ENCODE results near the gene IRAK1BP1. TPM values are rescaled to one million over a fixed set of nuclear protein-coding genes. Genes with fewer than 3 reads are reported as not detected.

IRAK1BP1 gene
- total RNA-seq, 1 experiment from 2014 or later: 1.8 TPM

GRCh38 chr6:78942446-78942845 lies 75.1 kb downstream of the IRAK1BP1 start:
- H3K27ac Mint-ChIP-seq (ENCODE audit: unreplicated experiment): no peak overlapping the region
- no peaks in the 10 kb centered on the region for H3K9me3 ChIP-seq
- H3K36me3 ChIP-seq (ENCODE audit: control insufficient read depth, insufficient read depth, low read length): no peaks in the 10 kb centered on the region
- no peak overlapping the region for H3K4me3 ChIP-seq (ENCODE audit: low read depth, low read length)
- DNase-seq: no peak
- H3K36me3 Mint-ChIP-seq (ENCODE audit: insufficient read depth, unreplicated experiment): peaks cover 63% of the 10 kb centered on the region
- BruUV-seq (replicated peaks): no TSS peak
- H3K9me3 Mint-ChIP-seq (ENCODE audit: unreplicated experiment): no peaks in the 10 kb centered on the region
- no peaks in the 10 kb centered on the region for H3K4me1 ChIP-seq
- intact Hi-C loops (cut with micrococcal nuclease; ENCODE audit: unreplicated experiment): no loop called here
- ChIA-PET CTCF (no interaction called here), POLR2A (no interaction called here)
- H3K4me1 Mint-ChIP-seq (ENCODE audit: low read depth, unreplicated experiment): no peaks in the 10 kb centered on the region
- H3K27me3 Mint-ChIP-seq (ENCODE audit: insufficient read depth, unreplicated experiment): no peaks in the 10 kb centered on the region
- no peaks in the 10 kb centered on the region for H3K27me3 ChIP-seq (replicated peaks; ENCODE audit: control insufficient read depth, insufficient read depth, low read length)
- TF ChIP-seq CTCF (IDR thresholded peaks at IDR 0.05; ENCODE audit: insufficient read depth in 1 of 2, low read depth in 1 of 2, low read length in 1 of 2, severe bottlenecking in 1 of 2, unreplicated experiment in 1 of 2): no peak
- H3K4me3 Mint-ChIP-seq (ENCODE audit: unreplicated experiment): no peak overlapping the region

- Mint-ChIP-seq H3K4me1 (ENCODE audit: low read depth, unreplicated experiment) (no peaks in the 10 kb centered on the region), H3K27ac (ENCODE audit: unreplicated experiment) (no peak overlapping the region), H3K9me3 (ENCODE audit: unreplicated experiment) (peaks cover 32% of the 10 kb centered on the region), H3K27me3 (ENCODE audit: insufficient read depth, unreplicated experiment) (no peaks in the 10 kb centered on the region), H3K4me3 (ENCODE audit: unreplicated experiment) (no peak overlapping the region), H3K36me3 (ENCODE audit: insufficient read depth, unreplicated experiment) (peaks cover 87% of the 10 kb centered on the region)
- H3K36me3 ChIP-seq (ENCODE audit: control insufficient read depth, insufficient read depth, low read length): peaks cover 2% of the 10 kb centered on the region
- no peak overlapping the region for H3K4me3 ChIP-seq (ENCODE audit: low read depth, low read length)
- H3K4me1 ChIP-seq: no peaks in the 10 kb centered on the region
- ChIA-PET POLR2A (no interaction called here), CTCF (no interaction called here)
- peaks cover 20% of the 10 kb centered on the region for H3K9me3 ChIP-seq
- intact Hi-C loops (cut with micrococcal nuclease; ENCODE audit: unreplicated experiment): no loop called here
- DNase-seq: no peak
- no peak for TF ChIP-seq CTCF (IDR thresholded peaks at IDR 0.05; ENCODE audit: insufficient read depth in 1 of 2, low read depth in 1 of 2, low read length in 1 of 2, severe bottlenecking in 1 of 2, unreplicated experiment in 1 of 2)
- BruUV-seq (replicated peaks): no TSS peak
- H3K27me3 ChIP-seq (replicated peaks; ENCODE audit: control insufficient read depth, insufficient read depth, low read length): no peaks in the 10 kb centered on the region
These were observed 80.2 kb downstream of the IRAK1BP1 start for GRCh38 chr6:78947529-78947928.

GRCh38 chr6:78947962-78948361 lies 80.6 kb downstream of the IRAK1BP1 start:
- intact Hi-C loops (cut with micrococcal nuclease; ENCODE audit: unreplicated experiment): no loop called here
- H3K9me3 Mint-ChIP-seq (ENCODE audit: unreplicated experiment): peaks cover 36% of the 10 kb centered on the region
- ChIA-PET POLR2A (no interaction called here), CTCF (no interaction called here)
- H3K36me3 Mint-ChIP-seq (ENCODE audit: insufficient read depth, unreplicated experiment): peaks cover 89% of the 10 kb centered on the region
- BruUV-seq (replicated peaks): no TSS peak
- no peaks in the 10 kb centered on the region for H3K27me3 Mint-ChIP-seq (ENCODE audit: insufficient read depth, unreplicated experiment)
- no peaks in the 10 kb centered on the region for H3K27me3 ChIP-seq (replicated peaks; ENCODE audit: control insufficient read depth, insufficient read depth, low read length)
- H3K4me1 Mint-ChIP-seq (ENCODE audit: low read depth, unreplicated experiment): no peaks in the 10 kb centered on the region
- no peak for DNase-seq
- H3K36me3 ChIP-seq (ENCODE audit: control insufficient read depth, insufficient read depth, low read length): peaks cover 2% of the 10 kb centered on the region
- no peaks in the 10 kb centered on the region for H3K4me1 ChIP-seq
- H3K9me3 ChIP-seq: peaks cover 20% of the 10 kb centered on the region
- H3K4me3 ChIP-seq (ENCODE audit: low read depth, low read length): no peak overlapping the region
- H3K4me3 Mint-ChIP-seq (ENCODE audit: unreplicated experiment): no peak overlapping the region
- H3K27ac Mint-ChIP-seq (ENCODE audit: unreplicated experiment): no peak overlapping the region
- TF ChIP-seq CTCF (IDR thresholded peaks at IDR 0.05; ENCODE audit: insufficient read depth in 1 of 2, low read depth in 1 of 2, low read length in 1 of 2, severe bottlenecking in 1 of 2, unreplicated experiment in 1 of 2): no peak

Measured in Caco-2 (cell line).